Measurements from ENCODE around the gene CRACDL. TPM values are rescaled to one million over a fixed set of nuclear protein-coding genes. Genes with fewer than 3 reads are reported as not detected.

Gene CRACDL
- total RNA-seq, 5 donors from 2014 or later (not counting 1 experiment from before 2014, with no cell fraction given), result 0.23 to 2.0 (median 1.7) TPM

DNA sequence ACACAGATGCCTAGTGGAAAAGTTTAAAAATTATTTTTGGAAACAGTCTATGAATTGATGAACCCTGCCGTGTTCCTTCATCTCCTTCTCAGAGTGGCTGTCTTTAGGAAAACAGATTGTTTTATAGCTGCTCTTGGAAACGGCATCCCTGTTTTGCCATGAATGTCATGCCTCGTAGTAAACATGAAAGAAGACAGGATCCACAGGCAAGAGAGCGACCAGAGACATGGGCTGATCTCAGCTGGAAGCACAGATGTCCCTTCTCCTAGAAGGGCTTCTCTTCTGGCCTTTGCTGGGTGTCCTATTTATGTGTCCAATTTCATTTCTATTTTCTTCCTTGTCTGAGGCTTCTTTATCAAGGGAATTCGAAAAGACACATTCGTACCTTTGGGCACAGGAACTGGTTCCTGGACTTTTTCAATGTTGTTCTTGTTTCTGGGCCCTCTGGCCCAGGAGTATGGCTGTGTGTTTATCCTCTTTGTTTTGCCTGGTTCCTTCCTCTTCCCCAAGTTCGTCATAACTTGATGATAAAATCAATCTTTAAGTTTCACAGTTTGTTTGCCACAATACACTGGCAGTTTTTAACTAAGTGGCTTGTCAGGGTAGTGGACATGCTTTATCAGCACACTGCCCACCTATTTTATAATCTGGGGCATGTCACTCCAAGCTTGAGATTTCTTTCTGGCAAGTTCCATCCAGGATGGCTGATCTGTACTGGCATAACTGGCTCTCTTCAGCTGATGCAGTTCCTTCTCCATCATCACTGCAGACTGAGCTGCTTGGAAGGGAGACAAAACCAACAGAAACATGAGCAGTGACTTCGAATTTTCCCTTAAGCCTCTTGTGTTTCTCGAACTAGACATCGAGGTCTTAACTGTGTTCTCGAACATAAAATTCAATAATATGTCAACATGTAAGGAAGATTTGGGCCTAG is 141.9 kb downstream of the CRACDL start:
- ChIA-PET POLR2A (no interaction called here), CTCF (no interaction called here)
- H3K27ac Mint-ChIP-seq, result peak overlapping the region in 1 of 2 donors; percentile 48
- no peaks in the 10 kb centered on the region for H3K9me3 Mint-ChIP-seq
- H3K4me1 Mint-ChIP-seq, result peaks cover 0 to 10% (median 0%) of the 10 kb centered on the region in 3 donors
- Histone ChIP-seq H3K9me3 (no peaks in the 10 kb centered on the region), H3K27me3 (replicated peaks in 1 of 2; ENCODE audit: control insufficient read depth in 2 of 2, extremely low read depth in 1 of 2, insufficient read depth in 2 of 2, low read length in 1 of 2) (peaks cover 0 to 6% of the 10 kb centered on the region in 2 experiments), H3K4me3 (ENCODE audit: control insufficient read depth in 1 of 2, extremely low read depth in 1 of 2, low read length in 1 of 2) (no peak overlapping the region), H3K27ac (ENCODE audit: low read length) (no peak overlapping the region), H3K36me3 (ENCODE audit: control insufficient read depth in 2 of 2, extremely low read depth in 1 of 2, insufficient read depth in 1 of 2, low read length in 1 of 2) (no peaks in the 10 kb centered on the region), H3K4me1 (ENCODE audit: control insufficient read depth in 1 of 2, extremely low read depth in 1 of 2, insufficient read depth in 2 of 2, low read length in 2 of 2) (no peaks in the 10 kb centered on the region)
- ATAC-seq (replicated peaks in 1 of 4) (no peak), DNase-seq (no peak)
- no peaks in the 10 kb centered on the region for H3K36me3 Mint-ChIP-seq
- H3K4me3 Mint-ChIP-seq, result no peak overlapping the region
- no peaks in the 10 kb centered on the region for H3K27me3 Mint-ChIP-seq
- WGBS (ENCODE audit: insufficient coverage), result 96% methylated on average over 6 of the region's 11 CpGs

DNA sequence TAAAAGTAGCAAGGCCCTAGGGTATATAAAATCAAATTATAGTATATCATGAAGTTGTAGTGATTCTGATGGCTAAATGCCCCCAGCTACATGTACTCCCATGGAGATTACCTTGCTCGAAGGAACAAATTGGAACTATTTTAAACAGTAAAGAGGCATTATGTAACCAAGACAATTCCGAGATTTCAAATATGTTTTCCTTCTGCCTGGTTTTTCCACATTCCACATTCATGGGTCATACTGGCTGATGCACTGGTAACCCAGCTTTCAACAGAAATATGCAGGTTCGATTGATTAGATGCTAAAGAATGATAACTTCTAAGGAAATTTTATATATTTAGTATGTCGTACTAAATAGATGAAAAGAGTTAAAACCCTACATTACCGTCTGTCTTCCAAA is 142.8 kb downstream of the CRACDL start:
- H3K4me1 ChIP-seq (ENCODE audit: control insufficient read depth in 1 of 2, extremely low read depth in 1 of 2, insufficient read depth in 2 of 2, low read length in 2 of 2), result no peaks in the 10 kb centered on the region
- no peaks in the 10 kb centered on the region for H3K36me3 ChIP-seq (ENCODE audit: control insufficient read depth in 2 of 2, extremely low read depth in 1 of 2, insufficient read depth in 1 of 2, low read length in 1 of 2)
- H3K4me1 Mint-ChIP-seq, result peaks cover 0 to 10% (median 0%) of the 10 kb centered on the region in 3 donors
- no CpG with 5 or more reads among the region's 5 CpGs for WGBS (ENCODE audit: insufficient coverage)
- no peak overlapping the region for H3K27ac Mint-ChIP-seq
- no peaks in the 10 kb centered on the region for H3K36me3 Mint-ChIP-seq
- H3K9me3 Mint-ChIP-seq, result no peaks in the 10 kb centered on the region
- DNase-seq (no peak), ATAC-seq (replicated peaks in 1 of 4) (no peak)
- H3K9me3 ChIP-seq, result no peaks in the 10 kb centered on the region
- CTCF ChIA-PET, result interaction anchor here (0.6 to 0.7 kb wide), 2 partner anchors 16 to 66 kb away, joined by 3 read pairs; no protein-coding TSS in a partner anchor
- H3K27me3 ChIP-seq (replicated peaks in 1 of 2; ENCODE audit: control insufficient read depth in 2 of 2, extremely low read depth in 1 of 2, insufficient read depth in 2 of 2, low read length in 1 of 2), result peaks cover 0 to 6% of the 10 kb centered on the region in 2 experiments
- POLR2A ChIA-PET, result no interaction called here
- no peak overlapping the region for H3K4me3 ChIP-seq (ENCODE audit: control insufficient read depth in 1 of 2, extremely low read depth in 1 of 2, low read length in 1 of 2)
- no peaks in the 10 kb centered on the region for H3K27me3 Mint-ChIP-seq
- no peak overlapping the region for H3K27ac ChIP-seq (ENCODE audit: low read length)
- no peak overlapping the region for H3K4me3 Mint-ChIP-seq

DNA sequence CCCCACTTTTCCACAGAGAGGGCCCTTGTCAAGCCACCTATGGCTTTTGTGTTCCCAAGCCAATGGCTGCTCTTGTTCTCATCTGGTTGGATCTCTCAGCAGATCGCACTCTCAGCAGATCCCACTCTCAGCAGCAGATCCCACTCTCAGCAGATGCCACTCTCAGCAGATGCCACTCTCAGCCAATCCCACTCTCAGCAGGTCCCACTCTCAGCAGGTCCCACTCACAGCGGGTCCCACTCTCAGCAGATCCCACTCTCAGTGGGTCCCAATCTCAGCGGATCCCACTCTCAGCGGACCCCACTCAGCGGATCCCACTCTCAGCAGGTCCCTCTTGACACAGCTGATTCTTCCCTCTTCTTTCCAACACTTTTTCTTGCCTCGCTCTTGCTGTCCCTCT is 145.8 kb downstream of the CRACDL start:
- CTCF ChIA-PET, result no interaction called here
- Histone ChIP-seq H3K4me3 (ENCODE audit: control insufficient read depth in 1 of 2, extremely low read depth in 1 of 2, low read length in 1 of 2) (no peak overlapping the region), H3K36me3 (ENCODE audit: control insufficient read depth in 2 of 2, extremely low read depth in 1 of 2, insufficient read depth in 1 of 2, low read length in 1 of 2) (no peaks in the 10 kb centered on the region), H3K9me3 (no peaks in the 10 kb centered on the region), H3K4me1 (ENCODE audit: control insufficient read depth in 1 of 2, extremely low read depth in 1 of 2, insufficient read depth in 2 of 2, low read length in 2 of 2) (no peaks in the 10 kb centered on the region), H3K27ac (ENCODE audit: low read length) (no peak overlapping the region), H3K27me3 (replicated peaks in 1 of 2; ENCODE audit: control insufficient read depth in 2 of 2, extremely low read depth in 1 of 2, insufficient read depth in 2 of 2, low read length in 1 of 2) (no peaks in the 10 kb centered on the region)
- Mint-ChIP-seq H3K9me3 (no peaks in the 10 kb centered on the region), H3K4me3 (no peak overlapping the region), H3K27me3 (no peaks in the 10 kb centered on the region), H3K4me1 (peaks cover 0 to 10% (median 5%) of the 10 kb centered on the region in 3 donors), H3K27ac (no peak overlapping the region), H3K36me3 (no peaks in the 10 kb centered on the region)
- DNase-seq, result no peak
- ATAC-seq (replicated peaks in 1 of 4), result no peak
- 88% methylated on average over 6 of the region's 6 CpGs for WGBS (ENCODE audit: insufficient coverage)
- POLR2A ChIA-PET, result no interaction called here

DNA sequence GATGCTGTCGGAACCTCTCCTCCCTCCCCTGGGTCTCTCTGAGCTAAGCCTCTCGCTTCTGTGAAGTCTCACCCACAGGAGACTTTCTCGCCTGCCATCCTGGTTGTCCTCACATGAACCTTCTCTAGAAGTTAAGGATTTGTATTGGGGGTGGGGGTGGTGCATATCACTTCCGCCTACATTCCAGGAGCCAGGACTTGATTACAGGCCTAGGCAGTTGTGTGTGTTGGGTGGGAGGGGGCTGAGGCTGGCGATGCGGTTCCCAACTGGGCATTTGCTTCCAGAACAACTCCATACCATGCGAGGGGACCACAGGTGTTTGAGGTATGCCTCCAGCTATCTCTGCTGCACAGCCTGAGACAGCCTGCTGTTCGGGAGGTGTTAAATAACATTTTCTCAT is 148.3 kb downstream of the CRACDL start:
- ATAC-seq (replicated peaks in 1 of 4) (no peak), DNase-seq (no peak)
- no peak overlapping the region for H3K27ac Mint-ChIP-seq
- WGBS (ENCODE audit: insufficient coverage), result 100% methylated on average over 2 of the region's 8 CpGs
- no peaks in the 10 kb centered on the region for H3K27me3 ChIP-seq (replicated peaks in 1 of 2; ENCODE audit: control insufficient read depth in 2 of 2, extremely low read depth in 1 of 2, insufficient read depth in 2 of 2, low read length in 1 of 2)
- no peaks in the 10 kb centered on the region for H3K27me3 Mint-ChIP-seq
- H3K4me1 ChIP-seq (ENCODE audit: control insufficient read depth in 1 of 2, extremely low read depth in 1 of 2, insufficient read depth in 2 of 2, low read length in 2 of 2), result no peaks in the 10 kb centered on the region
- no peaks in the 10 kb centered on the region for H3K9me3 Mint-ChIP-seq
- H3K4me3 ChIP-seq (ENCODE audit: control insufficient read depth in 1 of 2, extremely low read depth in 1 of 2, low read length in 1 of 2), result no peak overlapping the region
- no peaks in the 10 kb centered on the region for H3K36me3 ChIP-seq (ENCODE audit: control insufficient read depth in 2 of 2, extremely low read depth in 1 of 2, insufficient read depth in 1 of 2, low read length in 1 of 2)
- no peak overlapping the region for H3K4me3 Mint-ChIP-seq
- no peaks in the 10 kb centered on the region for H3K36me3 Mint-ChIP-seq
- no peak overlapping the region for H3K27ac ChIP-seq (ENCODE audit: low read length)
- H3K4me1 Mint-ChIP-seq, result peaks cover 0 to 5% (median 5%) of the 10 kb centered on the region in 3 donors
- peaks cover 2% of the 10 kb centered on the region for H3K9me3 ChIP-seq
- POLR2A ChIA-PET, result no interaction called here
- CTCF ChIA-PET, result no interaction called here

DNA sequence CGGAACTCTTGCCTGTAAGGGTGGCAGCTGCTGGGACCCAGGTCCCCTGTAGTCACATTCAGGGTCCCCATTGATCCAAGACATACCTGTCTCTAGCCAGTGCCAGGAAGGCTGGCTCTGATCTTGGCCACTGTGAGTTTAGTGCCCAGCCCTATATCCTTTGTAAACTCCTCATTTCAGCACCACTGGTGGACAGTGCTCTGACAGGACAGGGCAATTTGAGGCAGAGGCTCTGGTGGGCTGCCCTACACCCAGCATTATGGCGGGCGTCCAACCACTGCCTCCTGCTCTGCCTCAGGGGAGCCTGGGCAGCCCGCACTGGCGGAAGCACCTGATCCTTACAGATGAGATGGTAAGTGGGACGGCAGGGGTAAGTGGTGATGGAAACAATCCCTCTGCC is 149.8 kb downstream of the CRACDL start:
- H3K9me3 Mint-ChIP-seq, result peaks cover 6 to 11% (median 9%) of the 10 kb centered on the region in 3 donors
- no peaks in the 10 kb centered on the region for H3K27me3 Mint-ChIP-seq
- ATAC-seq (replicated peaks in 1 of 4) (no peak), DNase-seq (no peak)
- no peaks in the 10 kb centered on the region for H3K4me1 ChIP-seq (ENCODE audit: control insufficient read depth in 1 of 2, extremely low read depth in 1 of 2, insufficient read depth in 2 of 2, low read length in 2 of 2)
- H3K27ac Mint-ChIP-seq, result no peak overlapping the region
- H3K4me3 Mint-ChIP-seq, result no peak overlapping the region
- no peak overlapping the region for H3K27ac ChIP-seq (ENCODE audit: low read length)
- H3K9me3 ChIP-seq, result peaks cover 2% of the 10 kb centered on the region
- H3K27me3 ChIP-seq (replicated peaks in 1 of 2; ENCODE audit: control insufficient read depth in 2 of 2, extremely low read depth in 1 of 2, insufficient read depth in 2 of 2, low read length in 1 of 2), result no peaks in the 10 kb centered on the region
- CTCF ChIA-PET, result no interaction called here
- peaks cover 0 to 5% (median 5%) of the 10 kb centered on the region in 3 donors for H3K4me1 Mint-ChIP-seq
- peaks cover 9% of the 10 kb centered on the region for H3K36me3 Mint-ChIP-seq
- POLR2A ChIA-PET, result no interaction called here
- H3K36me3 ChIP-seq (ENCODE audit: control insufficient read depth in 2 of 2, extremely low read depth in 1 of 2, insufficient read depth in 1 of 2, low read length in 1 of 2), result no peaks in the 10 kb centered on the region
- WGBS (ENCODE audit: insufficient coverage), result 100% methylated on average over 1 of the region's 6 CpGs
- H3K4me3 ChIP-seq (ENCODE audit: control insufficient read depth in 1 of 2, extremely low read depth in 1 of 2, low read length in 1 of 2), result no peak overlapping the region

DNA sequence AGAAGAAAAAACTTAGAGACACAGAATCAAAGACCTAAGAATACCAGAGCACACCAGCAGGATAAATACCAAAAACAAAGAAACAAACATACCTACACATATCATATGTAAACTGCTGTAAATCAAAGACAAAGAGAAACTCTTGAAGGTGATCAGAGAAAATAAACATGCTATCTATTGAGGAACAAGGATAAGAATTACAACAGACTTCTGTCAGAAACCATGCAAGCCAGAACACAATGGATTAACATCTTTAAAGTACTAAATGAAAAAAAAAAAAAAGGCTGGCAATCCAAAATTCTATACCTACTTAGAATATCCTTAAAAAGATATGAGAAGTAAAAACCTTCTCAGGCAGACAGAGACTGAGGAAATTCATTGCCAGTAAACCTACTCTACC is 153.5 kb downstream of the CRACDL start:
- Mint-ChIP-seq H3K27me3 (no peaks in the 10 kb centered on the region), H3K36me3 (peaks cover 9% of the 10 kb centered on the region), H3K27ac (no peak overlapping the region), H3K4me3 (no peak overlapping the region), H3K9me3 (peaks cover 6 to 11% (median 9%) of the 10 kb centered on the region in 3 donors), H3K4me1 (peaks cover 0 to 5% (median 0%) of the 10 kb centered on the region in 3 donors)
- no peak for ATAC-seq (replicated peaks in 1 of 4)
- no peak for DNase-seq
- Histone ChIP-seq H3K9me3 (peaks cover 2% of the 10 kb centered on the region), H3K27ac (ENCODE audit: low read length) (no peak overlapping the region), H3K4me3 (ENCODE audit: control insufficient read depth in 1 of 2, extremely low read depth in 1 of 2, low read length in 1 of 2) (no peak overlapping the region), H3K4me1 (ENCODE audit: control insufficient read depth in 1 of 2, extremely low read depth in 1 of 2, insufficient read depth in 2 of 2, low read length in 2 of 2) (no peaks in the 10 kb centered on the region), H3K27me3 (replicated peaks in 1 of 2; ENCODE audit: control insufficient read depth in 2 of 2, extremely low read depth in 1 of 2, insufficient read depth in 2 of 2, low read length in 1 of 2) (no peaks in the 10 kb centered on the region), H3K36me3 (ENCODE audit: control insufficient read depth in 2 of 2, extremely low read depth in 1 of 2, insufficient read depth in 1 of 2, low read length in 1 of 2) (no peaks in the 10 kb centered on the region)
- ChIA-PET POLR2A (no interaction called here), CTCF (no interaction called here)

Measured in T-cell (primary cell).